Hindlimb muscle (tissue), 1 donor: ENCODE results near the gene CERCAM. TPM values are rescaled to one million over a fixed set of nuclear protein-coding genes. Genes with fewer than 3 reads are reported as not detected.
"Not testable (repeated sequence)": the region's sequence is repeated elsewhere in the genome, so short reads cannot be mapped to it uniquely, and the experiment has no call there.

Experiments
- DNase-seq: peaks from one replicate; pipeline ENCODE4 v3.0.0-alpha.2; 2013
- polyA plus RNA-seq: library from polyadenylated mRNA; unstranded; fragments of 120-200 nt; gene quantifications from one replicate; pipeline ENCODE4 v1.2.1, GENCODE V29; 2013; ENCODE audit not compliant: insufficient read length

The CERCAM gene
- polyA plus RNA-seq, 1 donor = 114 TPM

DNA sequence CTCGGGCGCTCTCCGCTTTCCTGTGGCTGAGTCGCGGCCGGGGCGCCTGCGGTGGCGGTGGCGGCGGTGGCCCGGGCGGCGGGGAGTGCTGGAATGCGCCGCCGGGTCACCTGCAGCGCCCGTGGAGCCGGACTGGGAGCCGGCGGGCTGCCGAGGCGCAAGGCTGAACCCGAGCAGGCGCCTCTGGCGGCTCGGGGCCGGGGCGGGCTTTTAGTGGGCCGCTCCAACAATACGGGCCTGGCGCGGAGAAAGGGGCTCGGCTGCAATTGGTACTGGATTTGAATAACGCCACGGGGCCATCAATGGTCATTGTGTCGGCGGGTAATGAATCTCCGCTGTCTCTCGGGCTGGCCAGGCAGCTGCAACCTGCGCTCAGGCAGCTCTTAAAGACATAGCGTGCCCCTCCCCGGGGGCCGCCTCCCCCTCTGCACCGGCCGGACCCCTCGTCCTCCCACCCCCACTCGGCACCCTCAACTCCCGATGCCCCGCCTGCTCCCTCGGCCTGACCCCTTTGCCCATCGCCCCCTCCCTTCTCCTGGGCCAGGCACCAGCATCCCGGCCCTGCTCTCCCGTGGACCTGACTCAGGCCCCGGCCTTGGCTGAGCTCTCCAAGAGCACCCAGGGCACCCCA lies 27.4 kb upstream of the CERCAM start:
- DNase-seq = no peak

DNA sequence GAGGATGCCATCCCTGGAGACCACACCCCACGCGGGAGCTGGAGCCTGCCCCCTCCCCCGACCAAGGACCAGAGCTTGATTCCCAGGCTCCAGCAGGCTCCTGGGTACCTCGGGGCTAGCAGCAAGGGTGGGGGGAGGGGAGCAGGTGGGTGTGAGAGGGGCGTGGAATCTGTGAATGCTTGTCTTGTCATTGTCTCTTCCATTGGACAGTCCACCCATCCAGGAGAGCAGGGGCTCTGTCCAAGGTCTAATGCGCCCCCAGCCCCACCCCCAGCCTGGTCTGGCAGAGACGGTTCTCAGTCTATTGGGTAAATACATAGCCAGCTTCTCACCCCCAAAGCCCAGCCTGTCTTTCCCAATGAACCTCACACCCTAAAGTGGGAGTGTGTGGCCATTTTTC lies 26.7 kb upstream of the CERCAM start:
- DNase-seq = no peak

DNA sequence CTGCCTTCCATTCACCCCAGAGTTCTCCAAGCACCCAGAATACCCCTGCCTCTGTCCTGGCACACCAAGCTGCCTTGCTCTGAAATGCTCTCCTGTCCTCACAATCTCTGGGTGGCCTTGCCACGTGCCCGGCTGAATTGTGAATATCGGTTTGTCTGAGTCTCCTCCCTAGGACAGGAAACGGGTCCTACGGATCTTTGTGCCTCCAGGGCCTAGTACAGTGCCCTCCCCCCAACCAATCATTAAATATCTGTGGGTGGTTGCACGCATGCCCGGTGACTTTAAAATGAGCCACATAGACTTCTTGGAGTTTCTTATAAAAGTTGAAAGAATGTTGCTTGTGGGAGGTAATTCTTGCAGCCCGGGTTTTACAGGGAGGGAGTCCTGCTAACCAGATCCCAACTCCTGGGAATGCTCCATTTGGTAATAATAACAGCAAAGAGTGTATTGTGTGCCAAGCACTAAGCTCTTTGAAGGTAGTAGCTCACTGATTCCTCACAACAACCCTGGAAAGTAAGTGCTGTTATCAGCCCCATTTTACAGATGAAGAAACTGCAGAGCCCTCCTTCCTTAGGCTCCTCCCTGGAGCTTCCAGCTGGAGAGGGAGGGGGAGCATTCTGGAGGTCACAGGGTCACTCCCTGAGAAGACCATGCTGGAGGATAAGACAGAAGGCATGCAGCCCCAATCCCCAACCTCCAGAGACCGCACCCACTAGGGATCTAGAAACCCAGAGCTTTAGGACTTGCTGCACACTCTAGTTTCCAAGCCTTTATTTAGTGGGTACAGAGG lies 26.1 kb upstream of the CERCAM start:
- no peak for DNase-seq

GRCh38 chr9:128396970-128397613 lies 23.6 kb upstream of the CERCAM start:
- no peak for DNase-seq

GRCh38 chr9:128397831-128398230 lies 22.8 kb upstream of the CERCAM start:
- DNase-seq = no peak

DNA sequence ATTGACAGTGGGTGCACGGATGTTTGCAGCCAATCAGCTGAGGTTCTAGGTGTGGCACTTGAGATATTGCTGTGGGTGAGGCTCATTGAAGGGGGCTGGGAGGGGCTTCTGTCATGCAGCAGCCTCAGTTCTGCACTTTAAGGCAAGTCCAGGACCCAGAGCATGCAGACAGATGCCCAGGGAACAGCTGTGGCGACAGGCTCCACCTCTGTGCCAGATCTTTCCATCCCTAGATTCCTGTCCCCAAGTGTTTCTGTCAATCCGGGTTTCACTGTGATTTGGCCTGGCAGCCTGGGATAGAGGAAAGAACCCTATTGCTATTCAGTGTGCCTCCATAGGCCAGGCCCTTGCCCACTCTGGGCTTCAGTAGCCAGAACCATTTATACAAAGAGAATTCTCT lies 20.8 kb upstream of the CERCAM start:
- no peak for DNase-seq

- DNase-seq = no peak
These were observed 16.1 kb upstream of the CERCAM start for GRCh38 chr9:128404560-128404959.

DNA sequence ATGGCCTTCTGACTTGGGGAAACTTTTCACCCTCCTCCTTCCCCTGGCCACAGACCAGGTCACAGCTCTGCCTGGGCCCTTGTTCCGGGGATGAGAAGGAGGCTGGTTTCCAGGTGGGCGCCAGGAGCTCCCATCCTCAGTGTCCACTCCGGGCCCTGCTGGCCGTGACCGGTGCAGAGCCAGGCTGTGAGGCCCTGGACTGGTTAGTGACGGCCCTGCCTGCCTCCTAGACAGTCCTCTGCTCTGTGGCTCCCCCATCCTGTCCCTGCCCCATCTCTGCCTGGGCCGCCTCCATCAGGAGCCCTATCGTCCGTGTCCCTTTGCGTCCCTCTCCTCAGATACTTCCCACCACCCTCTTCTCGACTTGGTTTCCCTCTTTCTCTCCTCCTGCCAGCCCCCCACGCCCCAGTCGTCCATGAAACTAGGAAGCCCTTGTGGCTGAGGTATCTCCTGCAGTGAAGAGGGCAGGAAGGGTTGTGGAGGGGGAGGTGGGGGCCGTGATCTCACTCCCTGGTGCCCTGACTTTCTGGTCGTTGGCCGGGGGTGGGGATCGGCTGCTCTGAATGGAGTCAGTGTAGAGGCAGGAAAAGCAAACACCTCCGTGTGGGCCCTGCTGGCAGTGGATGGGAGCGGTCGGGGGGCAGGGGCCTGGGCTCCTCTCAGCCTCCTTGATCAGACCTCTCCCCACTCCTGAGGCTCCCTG lies 15.4 kb upstream of the CERCAM start:
- no peak for DNase-seq

- no peak for DNase-seq
These were observed 14.9 kb upstream of the CERCAM start for GRCh38 chr9:128405780-128406171.

DNA sequence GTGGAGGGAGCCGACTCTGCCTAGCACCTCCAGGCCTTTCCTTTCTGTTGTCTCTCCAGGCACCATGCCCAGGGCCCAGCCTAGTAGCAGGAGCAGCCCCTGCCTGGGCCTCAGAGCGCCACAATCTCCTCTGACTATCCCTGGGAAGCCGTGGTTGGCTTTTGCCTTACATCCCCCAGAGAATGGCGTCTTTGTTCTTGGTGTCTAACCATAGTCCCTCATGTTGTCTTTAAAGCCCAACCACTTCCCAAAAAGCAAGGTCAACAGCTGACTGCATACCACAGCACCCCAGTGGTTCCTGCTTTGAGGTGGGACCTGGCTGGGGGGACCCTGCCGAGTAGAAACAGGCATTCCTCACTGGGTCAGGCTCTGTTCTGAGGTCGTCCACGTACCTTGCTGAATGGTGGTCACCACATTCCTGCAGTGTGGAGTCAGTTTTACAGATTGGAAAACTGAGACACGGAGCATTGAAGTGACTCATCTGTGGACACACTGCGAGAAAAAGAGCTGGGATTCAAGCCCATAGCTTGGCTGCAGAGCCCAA lies 13.7 kb upstream of the CERCAM start:
- DNase-seq = no peak

GRCh38 chr9:128408963-128409431 lies 11.7 kb upstream of the CERCAM start:
- no peak for DNase-seq

GRCh38 chr9:128409450-128409849 lies 11.2 kb upstream of the CERCAM start:
- DNase-seq = no peak

DNA sequence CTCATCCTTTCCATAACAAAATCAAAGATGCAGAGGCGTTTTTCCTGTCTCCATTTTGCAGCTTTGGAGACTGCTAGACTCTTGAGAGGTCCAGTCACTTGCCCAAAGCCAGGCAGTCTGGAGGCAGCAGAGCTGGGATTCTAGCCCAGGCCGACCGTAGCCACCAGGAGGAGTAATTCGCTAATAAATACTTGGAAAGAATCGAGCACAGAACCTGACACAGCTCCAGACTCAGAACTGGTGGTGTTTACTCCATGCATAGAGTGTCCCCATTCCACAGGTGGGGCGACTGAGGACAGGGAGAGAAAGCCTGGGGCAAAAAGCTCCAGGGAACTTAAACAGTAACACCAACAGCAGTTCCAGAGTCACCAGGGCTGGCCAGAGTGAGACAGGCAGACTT lies 10.7 kb upstream of the CERCAM start:
- DNase-seq = peak; percentile 55

GRCh38 chr9:128411364-128412119 lies 9.1 kb upstream of the CERCAM start:
- peak; percentile 67 for DNase-seq

- DNase-seq = peak; percentile 56
These were observed 8.4 kb upstream of the CERCAM start for GRCh38 chr9:128412120-128412790.

GRCh38 chr9:128413728-128414127 lies 6.9 kb upstream of the CERCAM start:
- not testable (repeated sequence) for DNase-seq

GRCh38 chr9:128414461-128414860 lies 6.2 kb upstream of the CERCAM start:
- DNase-seq = no peak

DNA sequence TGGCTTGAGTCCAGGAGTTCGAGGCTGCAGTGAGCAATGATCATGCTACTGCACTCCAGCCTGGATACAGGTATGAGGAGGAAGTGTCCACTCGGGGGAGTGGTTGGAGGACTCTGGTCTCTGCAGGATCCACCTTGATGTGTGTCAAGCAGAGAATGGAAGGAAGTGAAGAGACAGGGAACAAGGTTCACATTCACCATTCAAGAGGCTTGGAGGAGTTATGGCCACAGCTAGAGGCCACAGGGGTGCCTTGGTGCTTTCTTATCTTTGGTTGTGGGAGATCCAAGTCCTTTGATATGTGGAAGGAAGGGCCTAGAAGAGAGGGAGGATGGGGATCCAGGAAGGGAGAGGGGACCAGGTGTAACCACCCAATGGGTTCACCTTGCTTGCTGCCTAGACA lies 5.4 kb upstream of the CERCAM start:
- no peak for DNase-seq

DNA sequence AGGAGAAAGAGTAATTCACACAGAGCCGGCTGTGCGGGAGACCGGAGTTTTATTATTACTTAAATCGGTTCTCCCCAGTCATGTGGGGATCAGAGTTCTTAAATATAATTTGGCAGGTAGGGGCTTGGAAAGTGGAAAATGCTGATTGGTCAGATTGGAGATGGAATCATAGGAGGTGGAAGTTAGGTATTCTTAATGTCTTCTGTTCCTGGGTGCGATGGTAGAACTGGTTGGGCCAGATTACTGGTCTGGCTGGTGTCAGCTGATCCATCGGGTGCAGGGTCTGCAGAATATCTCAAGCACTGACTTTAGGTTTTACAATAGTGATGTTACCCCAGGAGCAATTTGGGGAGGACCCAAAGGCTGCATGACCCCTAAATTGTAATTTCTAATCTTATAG lies 4.6 kb upstream of the CERCAM start:
- DNase-seq = no peak

- no peak for DNase-seq
These were observed 4.1 kb upstream of the CERCAM start for GRCh38 chr9:128416432-128417019.
